WTC11 (cell line): ENCODE measurements around the gene MTUS2. TPM values are rescaled to one million over a fixed set of nuclear protein-coding genes. Genes with fewer than 3 reads are reported as not detected.

Experiments used
- ATAC-seq: fragments of 200-7000 bp; cut with Tn5 transposase; 2 replicates; pipeline ENCODE4 v1.10.0; 2021; ENCODE audit warnings: mild to moderate bottlenecking, moderate library complexity
- CTCF ChIA-PET: fragments of 300-600 bp; sonication (Branson Sonifier 250); formaldehyde crosslinking; loops from one replicate; lab custom pipeline; 2021; ENCODE audit warnings: antibody characterized with exemption; lab: Charles Lee
- POLR2A ChIA-PET: fragments of 350-600 bp; sonication (Branson Sonifier 250); formaldehyde crosslinking; loops from one replicate; lab custom pipeline; 2021; ENCODE audit warnings: antibody characterized with exemption; lab: Charles Lee
- DNase-seq: peaks from one replicate; pipeline ENCODE4 v3.0.0; 2021; ENCODE audit warnings: low spot score
- H3K27ac Mint-ChIP-seq: 2 replicates; pipeline ENCODE4 v1.8.0; 2021; ENCODE audit warnings: mixed read lengths
- H3K27me3 Mint-ChIP-seq: 2 replicates; pipeline ENCODE4 v1.8.0; 2021; ENCODE audit warnings: low read depth, mild to moderate bottlenecking, moderate library complexity, mixed read lengths
- H3K36me3 Mint-ChIP-seq: 2 replicates; pipeline ENCODE4 v1.8.0; 2021; ENCODE audit warnings: mixed read lengths
- H3K4me1 Mint-ChIP-seq: 2 replicates; pipeline ENCODE4 v1.8.0; 2022; ENCODE audit warnings: mixed read lengths
- H3K4me3 Mint-ChIP-seq: 2 replicates; pipeline ENCODE4 v1.8.0; 2021; ENCODE audit warnings: mild to moderate bottlenecking, moderate library complexity, mixed read lengths
- H3K9me3 Mint-ChIP-seq: 2 replicates; pipeline ENCODE4 v1.8.0; 2021; ENCODE audit warnings: mixed read lengths
- ATF6 ChIP-seq: sonication (generic); formaldehyde crosslinking; IDR thresholded peaks from 2 replicates; pipeline ENCODE4 v1.8.1; 2023; ENCODE audit warnings: mild to moderate bottlenecking, missing genetic modification reagents
- E2F1 ChIP-seq: sonication (generic); formaldehyde crosslinking; IDR thresholded peaks from 2 replicates; pipeline ENCODE4 v1.8.0; 2022; ENCODE audit warnings: mild to moderate bottlenecking, missing genetic modification reagents
- FOXJ3 ChIP-seq: sonication (generic); formaldehyde crosslinking; IDR thresholded peaks from 2 replicates; pipeline ENCODE4 v1.9.0; 2021; ENCODE audit warnings: missing genetic modification reagents, mild to moderate bottlenecking, borderline replicate concordance
- FOXP1 ChIP-seq: sonication (generic); formaldehyde crosslinking; IDR thresholded peaks from 2 replicates; pipeline ENCODE4 v1.8.0; 2022; ENCODE audit warnings: missing genetic modification reagents, mild to moderate bottlenecking, moderate library complexity, borderline replicate concordance
- GTF2I ChIP-seq: fragments of 250-450 bp; sonication (Bioruptor Pico); conservative IDR thresholded peaks from 2 replicates; pipeline ENCODE4 v1.4.0; 2021; ENCODE audit warnings: mild to moderate bottlenecking
- HMGA2 ChIP-seq: fragments of 250-450 bp; sonication (Bioruptor Pico); IDR thresholded peaks from 2 replicates; pipeline ENCODE4 v1.4.0; 2021; ENCODE audit warnings: mild to moderate bottlenecking, moderate library complexity
- IRF2 ChIP-seq: sonication (generic); formaldehyde crosslinking; IDR thresholded peaks from 2 replicates; pipeline ENCODE4 v1.8.0; 2022; ENCODE audit warnings: low read depth, missing genetic modification reagents, borderline replicate concordance
- NFYB ChIP-seq: sonication (generic); formaldehyde crosslinking; conservative IDR thresholded peaks from 2 replicates; pipeline ENCODE4 v1.8.0; 2022; ENCODE audit warnings: low read depth, missing genetic modification reagents
- PRDM15 ChIP-seq: sonication (generic); formaldehyde crosslinking; IDR thresholded peaks from 2 replicates; pipeline ENCODE4 v1.8.0; 2022; ENCODE audit warnings: missing genetic modification reagents
- RORB ChIP-seq: fragments of 250-450 bp; sonication (Bioruptor Pico); IDR thresholded peaks from 2 replicates; pipeline ENCODE4 v1.9.0; 2021; ENCODE audit warnings: mild to moderate bottlenecking
- STAT6 ChIP-seq: sonication (generic); formaldehyde crosslinking; conservative IDR thresholded peaks from 2 replicates; pipeline ENCODE4 v1.8.1; 2023; ENCODE audit warnings: mild to moderate bottlenecking, low read depth, missing genetic modification reagents, moderate library complexity
- USF1 ChIP-seq: sonication (generic); formaldehyde crosslinking; IDR thresholded peaks from 2 replicates; pipeline ENCODE4 v1.8.0; 2022; ENCODE audit warnings: mild to moderate bottlenecking, missing genetic modification reagents
- ZNF263 ChIP-seq: sonication (generic); formaldehyde crosslinking; IDR thresholded peaks from 2 replicates; pipeline ENCODE4 v1.8.1; 2022; ENCODE audit warnings: low read depth, mild to moderate bottlenecking, moderate library complexity, missing genetic modification reagents
- ZNF416 ChIP-seq: fragments of 250-450 bp; sonication (Bioruptor Pico); IDR thresholded peaks from 2 replicates; pipeline ENCODE4 v1.9.0; 2021; ENCODE audit warnings: mild to moderate bottlenecking, inconsistent platforms
- ZNF532 ChIP-seq: fragments of 250-450 bp; sonication (Bioruptor Pico); IDR thresholded peaks from 2 replicates; pipeline ENCODE4 v1.9.0; 2021; ENCODE audit warnings: mild to moderate bottlenecking, borderline replicate concordance
- total RNA-seq: library from RNA; stranded (reverse); gene quantifications from 3 replicates; pipeline ENCODE4 v1.2.3, GENCODE V29; 2021

MTUS2 gene
- total RNA-seq, 1 experiment from 2014 or later: 0.22 TPM

- Mint-ChIP-seq H3K27ac (no peak overlapping the region; the same call in 1 of the 2 replicates), H3K4me1 (peaks cover 25% of the 10 kb centered on the region), H3K9me3 (no peaks in the 10 kb centered on the region), H3K36me3 (no peaks in the 10 kb centered on the region), H3K27me3 (no peaks in the 10 kb centered on the region), H3K4me3 (no peak overlapping the region)
- TF ChIP-seq ATF6 (CRISPR knock-in tag): no peak
- no peak for TF ChIP-seq STAT6 (CRISPR knock-in tag)
- TF ChIP-seq ZNF416 (CRISPR knock-in tag): no peak
- no peak for TF ChIP-seq E2F1 (CRISPR knock-in tag)
- TF ChIP-seq RORB (CRISPR knock-in tag): no peak
- TF ChIP-seq FOXJ3 (CRISPR knock-in tag): no peak
- no peak for TF ChIP-seq PRDM15 (CRISPR knock-in tag)
- TF ChIP-seq GTF2I (CRISPR knock-in tag): no peak
- no peak for TF ChIP-seq IRF2 (CRISPR knock-in tag)
- TF ChIP-seq FOXP1 (CRISPR knock-in tag): no peak
- TF ChIP-seq HMGA2: no peak
- TF ChIP-seq ZNF532 (CRISPR knock-in tag): no peak
- TF ChIP-seq ZNF263 (CRISPR knock-in tag): no peak
- no peak for TF ChIP-seq USF1 (CRISPR knock-in tag)
- TF ChIP-seq NFYB (CRISPR knock-in tag): no peak
- no peak for DNase-seq
- no peak for ATAC-seq
- ChIA-PET CTCF (interaction anchor here (1.2 kb wide), 1 partner anchor 9 kb away, joined by 3 read pairs; no protein-coding TSS in a partner anchor), POLR2A (no interaction called here)
Measured at GRCh38 chr13:29480893-29481525, 660.9 kb downstream of the MTUS2 start.
